Measurements from ENCODE around the gene KDM2B. TPM values are rescaled to one million over a fixed set of nuclear protein-coding genes. Genes with fewer than 3 reads are reported as not detected.

The KDM2B gene
- total and polyA plus RNA-seq, 10 of the 15 experiments (the other 5 are each of a cell fraction or from before 2014, with no cell fraction given): 13.6 to 124 (median 40.4) TPM

GRCh38 chr12:121523741-121524140, 57.1 kb downstream of the KDM2B start (continued):
- TF ChIP-seq USF2 (IDR thresholded peaks at IDR 0.05; ENCODE audit: borderline replicate concordance, low read depth, low read length): no peak
- 0 out of 2 replicates have a peak, but pooled peaks have one; percentile 36 for TF ChIP-seq RFX5 (IDR thresholded peaks at IDR 0.05; ENCODE audit: low read depth, low read length)
- no peak for TF ChIP-seq ELK1 (IDR thresholded peaks at IDR 0.05; ENCODE audit: low read depth, low read length)
- no peak for TF ChIP-seq IRF5 (IDR thresholded peaks at IDR 0.05; ENCODE audit: borderline replicate concordance)
- TF ChIP-seq CREM (IDR thresholded peaks at IDR 0.05; ENCODE audit: low read depth): no peak
- TF ChIP-seq BMI1 (IDR thresholded peaks at IDR 0.05; ENCODE audit: borderline replicate concordance): no peak
- peak; percentile 41; the same call in 1 of the 2 replicates for TF ChIP-seq MAX (IDR thresholded peaks at IDR 0.05; ENCODE audit: low read depth, low read length)
- TF ChIP-seq BHLHE40 (IDR thresholded peaks at IDR 0.05; ENCODE audit: borderline replicate concordance in 1 of 2, low read depth in 2 of 2, low read length in 1 of 2): peak in 1 of 2 experiments; percentile 29; a peak in 1 of 4 replicates
- no peak for TF ChIP-seq NR2C1 (IDR thresholded peaks at IDR 0.05)
- no peak for TF ChIP-seq ZBTB40 (IDR thresholded peaks at IDR 0.05; ENCODE audit: borderline replicate concordance)
- TF ChIP-seq PAX5 (IDR thresholded peaks at IDR 0.05; ENCODE audit: borderline replicate concordance, low read depth, low read length): peak; percentile 86; the same call in 1 of the 2 replicates
- TF ChIP-seq TCF12 (IDR thresholded peaks at IDR 0.05; ENCODE audit: low read depth, low read length): 0 out of 2 replicates have a peak, but pooled peaks have one; percentile 19
- TF ChIP-seq RBBP5 (conservative IDR thresholded peaks at IDR 0.05): no peak
- TF ChIP-seq ZBTB11 (CRISPR knock-in tag; IDR thresholded peaks at IDR 0.05): no peak
- TF ChIP-seq ATF3 (IDR thresholded peaks at IDR 0.05; ENCODE audit: borderline replicate concordance, extremely low read depth, low read depth, low read length): no peak
- no peak for TF ChIP-seq SMAD5 (IDR thresholded peaks at IDR 0.05; ENCODE audit: low read depth)
- TF ChIP-seq FOXM1 (IDR thresholded peaks at IDR 0.05; ENCODE audit: low read depth, low read length): no peak

All from GM12878 (cell line).